Testis (tissue), 2 donors: ENCODE measurements around the gene LRGUK.

Experiments
- POLR2A ChIP-seq: fragments of 450-650 bp; IDR thresholded peaks from one replicate; pipeline ENCODE4 v1.6.1; 2017; ENCODE audit warnings: antibody characterized with exemption, mild to moderate bottlenecking, moderate library complexity
- TF ChIP-seq, protein P1 (sequence below), 3 experiments: fragments of 450-650 bp in 2 of 3; fragments of 200-600 bp in 1 of 3; sonication (generic) in 1 of 3; IDR thresholded peaks; one replicate each; pipeline ENCODE4 v1.5.1; 2016 to 2019; ENCODE audit warnings: antibody characterized with exemption in 3 of 3, mild to moderate bottlenecking in 2 of 3, moderate library complexity in 1 of 3

DNA sequence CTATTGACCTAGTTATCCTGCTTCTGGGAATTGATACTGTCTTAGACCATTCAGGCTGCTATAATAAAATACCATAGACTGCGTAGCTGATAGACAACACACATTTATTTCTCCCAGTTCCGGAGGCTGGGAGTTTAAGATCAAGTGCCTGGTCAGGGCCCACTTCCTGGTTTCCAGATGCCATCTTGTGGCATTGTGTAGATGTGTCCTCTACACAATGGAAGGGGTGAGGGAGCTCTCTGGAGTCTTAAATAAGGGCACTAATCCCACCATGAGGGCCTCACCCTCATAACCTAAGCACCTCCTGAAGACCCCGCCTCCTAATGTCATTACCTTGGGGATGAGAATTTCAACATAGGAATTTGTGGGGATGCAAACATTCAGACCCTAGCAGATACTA is 127.2 kb downstream of the LRGUK start:
- TF ChIP-seq, protein P1, sequence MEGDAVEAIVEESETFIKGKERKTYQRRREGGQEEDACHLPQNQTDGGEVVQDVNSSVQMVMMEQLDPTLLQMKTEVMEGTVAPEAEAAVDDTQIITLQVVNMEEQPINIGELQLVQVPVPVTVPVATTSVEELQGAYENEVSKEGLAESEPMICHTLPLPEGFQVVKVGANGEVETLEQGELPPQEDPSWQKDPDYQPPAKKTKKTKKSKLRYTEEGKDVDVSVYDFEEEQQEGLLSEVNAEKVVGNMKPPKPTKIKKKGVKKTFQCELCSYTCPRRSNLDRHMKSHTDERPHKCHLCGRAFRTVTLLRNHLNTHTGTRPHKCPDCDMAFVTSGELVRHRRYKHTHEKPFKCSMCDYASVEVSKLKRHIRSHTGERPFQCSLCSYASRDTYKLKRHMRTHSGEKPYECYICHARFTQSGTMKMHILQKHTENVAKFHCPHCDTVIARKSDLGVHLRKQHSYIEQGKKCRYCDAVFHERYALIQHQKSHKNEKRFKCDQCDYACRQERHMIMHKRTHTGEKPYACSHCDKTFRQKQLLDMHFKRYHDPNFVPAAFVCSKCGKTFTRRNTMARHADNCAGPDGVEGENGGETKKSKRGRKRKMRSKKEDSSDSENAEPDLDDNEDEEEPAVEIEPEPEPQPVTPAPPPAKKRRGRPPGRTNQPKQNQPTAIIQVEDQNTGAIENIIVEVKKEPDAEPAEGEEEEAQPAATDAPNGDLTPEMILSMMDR (IDR thresholded peaks at IDR 0.05), result no peak
- no peak for TF ChIP-seq POLR2A
